H9 (cell line): ENCODE results near the gene CDH6. TPM values are rescaled to one million over a fixed set of nuclear protein-coding genes. Genes with fewer than 3 reads are reported as not detected.

Experiments used
- DNase-seq: peaks from one replicate; pipeline ENCODE4 v3.0.0-alpha.2; 2017
- H2AFZ ChIP-seq: one replicate; pipeline ENCODE4 v1.6.1; 2013; ENCODE audit warnings: mild to moderate bottlenecking, low read length, control low read depth, moderate library complexity
- H2AK5ac ChIP-seq: 2 replicates; pipeline ENCODE4 v1.6.1; 2013; ENCODE audit warnings: low read length, control low read depth, mixed read lengths; ENCODE audit not compliant: insufficient read length
- H2BK120ac ChIP-seq: one replicate; pipeline ENCODE4 v1.6.1; 2013; ENCODE audit warnings: low read depth, mild to moderate bottlenecking, low read length, control low read depth, inconsistent platforms; ENCODE audit not compliant: poor library complexity, severe bottlenecking
- H2BK12ac ChIP-seq: 2 replicates; pipeline ENCODE4 v1.6.1; 2013; ENCODE audit warnings: low read length, control low read depth, mixed read lengths, low read depth; ENCODE audit not compliant: insufficient read length
- H2BK15ac ChIP-seq: 2 replicates; pipeline ENCODE4 v1.6.1; 2013; ENCODE audit warnings: low read depth, low read length, control low read depth
- H2BK20ac ChIP-seq: one replicate; pipeline ENCODE4 v1.6.1; 2013; ENCODE audit warnings: low read depth, mild to moderate bottlenecking, low read length, control low read depth, inconsistent platforms; ENCODE audit not compliant: poor library complexity, severe bottlenecking
- H2BK5ac ChIP-seq: 2 replicates; pipeline ENCODE4 v1.6.1; 2013; ENCODE audit warnings: low read length, control low read depth, mixed read lengths; ENCODE audit not compliant: insufficient read length
- H3K14ac ChIP-seq: 2 replicates; pipeline ENCODE4 v1.6.1; 2013; ENCODE audit warnings: low read length, control low read depth; ENCODE audit not compliant: insufficient read depth
- H3K18ac ChIP-seq: 2 replicates; pipeline ENCODE4 v1.6.1; 2013; ENCODE audit warnings: low read depth, mild to moderate bottlenecking, mixed read lengths, low read length, control low read depth; ENCODE audit not compliant: insufficient read length
- H3K23ac ChIP-seq: 2 replicates; pipeline ENCODE4 v1.6.1; 2013; ENCODE audit warnings: low read length, control low read depth, mixed read lengths, low read depth; ENCODE audit not compliant: insufficient read length
- H3K23me2 ChIP-seq: 2 replicates; pipeline ENCODE4 v1.6.1; 2013; ENCODE audit warnings: low read depth, mild to moderate bottlenecking, mixed read lengths, low read length, control low read depth; ENCODE audit not compliant: insufficient read length, poor library complexity, severe bottlenecking
- H3K27ac ChIP-seq: 2 replicates; pipeline ENCODE4 v1.5.1; 2013; ENCODE audit warnings: low read length, control low read depth, mixed read lengths, low read depth; ENCODE audit not compliant: insufficient read length
- H3K27me3 ChIP-seq: 2 replicates; pipeline ENCODE4 v1.6.1; 2013; ENCODE audit warnings: low read length, control low read depth, inconsistent platforms; ENCODE audit not compliant: insufficient read depth
- H3K4ac ChIP-seq: 2 replicates; pipeline ENCODE4 v1.6.1; 2013; ENCODE audit warnings: low read depth, mild to moderate bottlenecking, control low read depth, inconsistent platforms, low read length, moderate library complexity
- H3K4me1 ChIP-seq: 2 replicates; pipeline ENCODE4 v1.6.1; 2013; ENCODE audit warnings: low read length, control low read depth, inconsistent platforms; ENCODE audit not compliant: insufficient read depth
- H3K4me2 ChIP-seq: 2 replicates; pipeline ENCODE4 v1.6.1; 2013; ENCODE audit warnings: low read length, control low read depth, mixed read lengths; ENCODE audit not compliant: insufficient read length, insufficient read depth
- H3K56ac ChIP-seq: 2 replicates; pipeline ENCODE4 v1.6.1; 2013; ENCODE audit warnings: low read depth, mild to moderate bottlenecking, mixed read lengths, low read length, control low read depth; ENCODE audit not compliant: insufficient read length
- H3K79me1 ChIP-seq: 2 replicates; pipeline ENCODE4 v1.6.1; 2013; ENCODE audit warnings: low read depth, mild to moderate bottlenecking, moderate library complexity, low read length, control low read depth, inconsistent platforms; ENCODE audit not compliant: insufficient read depth, poor library complexity, severe bottlenecking
- H3K79me2 ChIP-seq: 2 replicates; pipeline ENCODE4 v1.6.1; 2013; ENCODE audit warnings: low read length, control low read depth, inconsistent platforms; ENCODE audit not compliant: insufficient read depth
- H3K9ac ChIP-seq: 2 replicates; pipeline ENCODE4 v1.6.1; 2013; ENCODE audit warnings: low read length, control low read depth, mixed read lengths; ENCODE audit not compliant: insufficient read length; ENCODE audit errors: extremely low read depth
- H3K9me3 ChIP-seq: one replicate; pipeline ENCODE4 v1.6.1; 2013; ENCODE audit warnings: low read depth, low read length, inconsistent platforms; ENCODE audit not compliant: control insufficient read depth
- H3T11ph ChIP-seq: one replicate; pipeline ENCODE4 v1.6.1; 2013; ENCODE audit warnings: mild to moderate bottlenecking, low read length, control low read depth, inconsistent platforms
- H4K20me1 ChIP-seq: one replicate; pipeline ENCODE4 v1.6.1; 2013; ENCODE audit not compliant: control insufficient read depth, insufficient read length, insufficient read depth
- H4K5ac ChIP-seq: 2 replicates; pipeline ENCODE4 v1.6.1; 2013; ENCODE audit warnings: low read depth, mild to moderate bottlenecking, mixed read lengths, low read length, control low read depth; ENCODE audit not compliant: insufficient read length
- H4K8ac ChIP-seq: replicated peaks from 2 replicates; pipeline ENCODE4 v1.6.1; 2013; ENCODE audit warnings: low read length, control low read depth, mixed read lengths, low read depth; ENCODE audit not compliant: insufficient read length
- H4K91ac ChIP-seq: 2 replicates; pipeline ENCODE4 v1.6.1; 2013; ENCODE audit warnings: low read depth, mild to moderate bottlenecking, moderate library complexity, mixed read lengths, low read length, control low read depth; ENCODE audit not compliant: insufficient read length
- H3K27ac Mint-ChIP-seq, 3 experiments: 2 replicates in 2 of 3; 3 replicates in 1 of 3; pipeline ENCODE4 v1.8.0; 2020 to 2021; ENCODE audit warnings: mixed read lengths in 3 of 3, mild to moderate bottlenecking in 1 of 3, moderate library complexity in 1 of 3
- H3K27me3 Mint-ChIP-seq: 2 replicates; pipeline ENCODE4 v1.8.0; 2021; ENCODE audit warnings: low read depth, mild to moderate bottlenecking, moderate library complexity, mixed read lengths
- H3K36me3 Mint-ChIP-seq, 3 experiments: 2 replicates in 2 of 3; 3 replicates in 1 of 3; pipeline ENCODE4 v1.8.0; 2020 to 2021; ENCODE audit warnings: low read depth in 3 of 3, mixed read lengths in 3 of 3; ENCODE audit not compliant: insufficient read depth in 1 of 3
- H3K4me1 Mint-ChIP-seq, 2 experiments: 2 replicates each; pipeline ENCODE4 v1.8.0; 2020; ENCODE audit warnings: mixed read lengths in 2 of 2
- H3K4me3 Mint-ChIP-seq, 2 experiments: 2 replicates in 1 of 2; 3 replicates in 1 of 2; pipeline ENCODE4 v1.8.0; 2020 to 2021; ENCODE audit warnings: mild to moderate bottlenecking in 2 of 2, mixed read lengths in 2 of 2, moderate library complexity in 1 of 2
- H3K9me3 Mint-ChIP-seq, 2 experiments: 2 replicates in 1 of 2; 3 replicates in 1 of 2; pipeline ENCODE4 v1.8.0; 2020; ENCODE audit warnings: mild to moderate bottlenecking in 2 of 2, mixed read lengths in 2 of 2, moderate library complexity in 1 of 2
- WGBS: extraction: QIAGEN DNeasy Blood & Tissue Kit; methylation state at CpG from one replicate; pipeline ENCODE4 v1.1.7; 2013; ENCODE audit warnings: missing lambda C conversion rate, low lambda C conversion rate, mixed read lengths; ENCODE audit not compliant: insufficient read length; ENCODE audit errors: extremely low coverage; 5-methylcytosine and 5-hydroxymethylcytosine counted together
- total RNA-seq: library from RNA; stranded (reverse); gene quantifications from 2 replicates; pipeline ENCODE4 v1.2.1, GENCODE V29; 2021
- TF ChIP-seq, protein P1 (sequence below): fragments of 200-600 bp; sonication (generic); conservative IDR thresholded peaks from 3 replicates; pipeline ENCODE4 v1.8.0; 2021; ENCODE audit warnings: antibody characterized with exemption, mild to moderate bottlenecking

CDH6 gene
- total RNA-seq, 1 experiment from 2014 or later = 11.7 TPM

DNA sequence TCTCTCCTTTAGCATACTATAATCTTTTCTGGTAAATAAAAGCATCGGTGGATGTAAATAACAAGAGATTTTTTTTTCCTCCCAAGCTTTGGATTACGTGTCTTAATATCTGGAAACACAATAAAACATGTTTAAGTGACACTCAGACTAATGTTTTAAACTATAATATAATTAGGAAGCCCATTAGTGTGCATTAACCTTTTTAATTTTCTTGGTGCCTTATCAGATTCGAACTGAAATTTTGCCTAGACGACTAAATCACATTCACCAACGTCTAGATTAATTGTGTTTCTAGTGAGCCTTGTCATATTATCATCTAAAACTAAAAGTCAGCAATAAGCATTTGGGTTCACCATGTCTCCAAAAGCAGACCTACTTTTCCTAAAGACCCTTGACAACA is 110.2 kb downstream of the CDH6 start:
- no peak overlapping the region for H3T11ph ChIP-seq
- H2BK15ac ChIP-seq = no peak overlapping the region
- H3K56ac ChIP-seq = no peak overlapping the region
- H3K23me2 ChIP-seq = no peaks in the 10 kb centered on the region
- H3K27ac ChIP-seq = no peak overlapping the region
- no peaks in the 10 kb centered on the region for H3K79me2 ChIP-seq
- no peak overlapping the region for H3K18ac ChIP-seq
- H3K27me3 ChIP-seq = no peaks in the 10 kb centered on the region
- H2BK5ac ChIP-seq = no peak overlapping the region
- H2AFZ ChIP-seq = no peak overlapping the region
- no peak overlapping the region for H4K91ac ChIP-seq
- H3K9ac ChIP-seq = no peak overlapping the region
- no peaks in the 10 kb centered on the region for H4K20me1 ChIP-seq
- Mint-ChIP-seq H3K36me3 (peaks cover 3 to 45% (median 17%) of the 10 kb centered on the region in 3 experiments; a peak in 6 of 7 replicates), H3K9me3 (peaks cover 0 to 3% of the 10 kb centered on the region in 2 experiments; a peak in 1 of 5 replicates), H3K4me3 (no peak overlapping the region), H3K4me1 (peaks cover 9 to 10% of the 10 kb centered on the region in 2 experiments), H3K27me3 (no peaks in the 10 kb centered on the region), H3K27ac (no peak overlapping the region)
- peaks cover 3% of the 10 kb centered on the region; the same call in 1 of the 2 replicates for H3K4me1 ChIP-seq
- H2BK12ac ChIP-seq = no peak overlapping the region
- H2BK20ac ChIP-seq = no peak overlapping the region
- no peak overlapping the region for H3K4ac ChIP-seq
- H3K4me2 ChIP-seq = no peak overlapping the region
- DNase-seq = no peak
- no peak overlapping the region for H4K5ac ChIP-seq
- H3K23ac ChIP-seq = no peak overlapping the region
- H3K9me3 ChIP-seq = no peaks in the 10 kb centered on the region
- no CpG with 5 or more reads among the region's 5 CpGs for WGBS
- no peak overlapping the region for H2AK5ac ChIP-seq
- H4K8ac ChIP-seq = no peak overlapping the region
- TF ChIP-seq, protein P1, sequence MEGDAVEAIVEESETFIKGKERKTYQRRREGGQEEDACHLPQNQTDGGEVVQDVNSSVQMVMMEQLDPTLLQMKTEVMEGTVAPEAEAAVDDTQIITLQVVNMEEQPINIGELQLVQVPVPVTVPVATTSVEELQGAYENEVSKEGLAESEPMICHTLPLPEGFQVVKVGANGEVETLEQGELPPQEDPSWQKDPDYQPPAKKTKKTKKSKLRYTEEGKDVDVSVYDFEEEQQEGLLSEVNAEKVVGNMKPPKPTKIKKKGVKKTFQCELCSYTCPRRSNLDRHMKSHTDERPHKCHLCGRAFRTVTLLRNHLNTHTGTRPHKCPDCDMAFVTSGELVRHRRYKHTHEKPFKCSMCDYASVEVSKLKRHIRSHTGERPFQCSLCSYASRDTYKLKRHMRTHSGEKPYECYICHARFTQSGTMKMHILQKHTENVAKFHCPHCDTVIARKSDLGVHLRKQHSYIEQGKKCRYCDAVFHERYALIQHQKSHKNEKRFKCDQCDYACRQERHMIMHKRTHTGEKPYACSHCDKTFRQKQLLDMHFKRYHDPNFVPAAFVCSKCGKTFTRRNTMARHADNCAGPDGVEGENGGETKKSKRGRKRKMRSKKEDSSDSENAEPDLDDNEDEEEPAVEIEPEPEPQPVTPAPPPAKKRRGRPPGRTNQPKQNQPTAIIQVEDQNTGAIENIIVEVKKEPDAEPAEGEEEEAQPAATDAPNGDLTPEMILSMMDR = no peak
- no peaks in the 10 kb centered on the region for H3K79me1 ChIP-seq
- H3K14ac ChIP-seq = no peak overlapping the region
- H2BK120ac ChIP-seq = no peak overlapping the region
